NCI-H1436 (cell line): Measurements from ENCODE around the gene ZBTB47.

Experiments used
- DNase-seq: peaks from one replicate; lab custom pipeline; 2025; lab: John Stamatoyannopoulos, UW

Gene ZBTB47

DNA sequence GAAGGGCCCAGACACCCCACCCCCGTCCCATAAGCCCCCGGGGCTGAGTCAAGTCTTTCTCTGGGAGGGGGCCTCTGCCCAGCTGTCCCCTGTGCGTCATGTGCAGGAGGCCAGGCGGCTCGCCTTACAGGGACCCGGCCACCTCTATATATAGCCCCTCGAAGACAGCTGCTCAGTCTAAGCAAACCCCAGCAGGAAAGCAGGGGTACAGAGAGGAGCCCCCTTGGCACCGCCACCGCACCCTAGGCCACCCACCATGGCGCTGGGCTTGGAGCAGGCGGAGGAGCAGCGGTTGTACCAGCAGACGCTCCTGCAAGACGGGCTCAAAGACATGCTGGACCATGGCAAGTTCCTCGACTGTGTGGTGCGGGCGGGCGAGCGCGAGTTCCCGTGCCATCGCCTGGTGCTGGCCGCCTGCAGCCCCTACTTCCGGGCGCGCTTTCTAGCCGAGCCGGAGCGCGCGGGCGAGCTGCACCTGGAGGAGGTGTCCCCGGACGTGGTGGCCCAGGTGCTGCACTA is 31.9 kb downstream of the ZBTB47 start, which contains the start of gene KLHL40:
Gene KLHL40 (plus strand): TSS at position 175 of the 519 bp plus-strand sequence. CDS start 82 bp downstream, at position 257.
- DNase-seq, result no peak

DNA sequence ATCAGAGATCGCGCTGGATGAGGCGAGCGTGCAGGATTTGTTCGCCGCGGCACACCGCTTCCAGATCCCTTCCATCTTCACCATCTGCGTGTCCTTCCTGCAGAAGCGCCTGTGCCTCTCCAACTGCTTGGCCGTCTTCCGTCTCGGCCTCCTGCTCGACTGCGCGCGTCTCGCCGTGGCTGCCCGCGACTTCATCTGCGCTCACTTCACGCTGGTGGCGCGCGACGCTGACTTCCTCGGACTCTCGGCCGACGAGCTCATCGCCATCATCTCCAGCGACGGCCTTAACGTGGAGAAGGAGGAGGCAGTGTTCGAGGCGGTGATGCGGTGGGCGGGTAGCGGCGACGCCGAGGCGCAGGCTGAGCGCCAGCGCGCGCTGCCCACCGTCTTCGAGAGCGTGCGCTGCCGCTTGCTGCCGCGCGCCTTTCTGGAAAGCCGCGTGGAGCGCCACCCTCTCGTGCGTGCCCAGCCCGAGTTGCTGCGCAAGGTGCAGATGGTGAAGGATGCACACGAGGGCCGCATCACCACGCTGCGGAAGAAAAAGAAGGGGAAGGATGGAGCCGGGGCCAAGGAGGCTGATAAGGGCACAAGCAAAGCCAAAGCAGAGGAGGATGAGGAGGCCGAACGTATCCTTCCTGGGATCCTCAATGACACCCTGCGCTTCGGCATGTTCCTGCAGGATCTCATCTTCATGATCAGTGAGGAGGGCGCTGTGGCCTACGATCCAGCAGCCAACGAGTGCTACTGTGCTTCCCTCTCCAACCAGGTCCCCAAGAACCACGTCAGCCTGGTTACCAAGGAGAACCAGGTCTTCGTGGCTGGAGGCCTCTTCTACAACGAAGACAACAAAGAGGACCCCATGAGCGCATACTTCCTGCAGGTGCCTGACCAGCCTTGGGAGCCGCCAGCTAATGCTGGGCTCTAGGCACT is 32.7 kb downstream of the ZBTB47 start:
- DNase-seq, result no peak

DNA sequence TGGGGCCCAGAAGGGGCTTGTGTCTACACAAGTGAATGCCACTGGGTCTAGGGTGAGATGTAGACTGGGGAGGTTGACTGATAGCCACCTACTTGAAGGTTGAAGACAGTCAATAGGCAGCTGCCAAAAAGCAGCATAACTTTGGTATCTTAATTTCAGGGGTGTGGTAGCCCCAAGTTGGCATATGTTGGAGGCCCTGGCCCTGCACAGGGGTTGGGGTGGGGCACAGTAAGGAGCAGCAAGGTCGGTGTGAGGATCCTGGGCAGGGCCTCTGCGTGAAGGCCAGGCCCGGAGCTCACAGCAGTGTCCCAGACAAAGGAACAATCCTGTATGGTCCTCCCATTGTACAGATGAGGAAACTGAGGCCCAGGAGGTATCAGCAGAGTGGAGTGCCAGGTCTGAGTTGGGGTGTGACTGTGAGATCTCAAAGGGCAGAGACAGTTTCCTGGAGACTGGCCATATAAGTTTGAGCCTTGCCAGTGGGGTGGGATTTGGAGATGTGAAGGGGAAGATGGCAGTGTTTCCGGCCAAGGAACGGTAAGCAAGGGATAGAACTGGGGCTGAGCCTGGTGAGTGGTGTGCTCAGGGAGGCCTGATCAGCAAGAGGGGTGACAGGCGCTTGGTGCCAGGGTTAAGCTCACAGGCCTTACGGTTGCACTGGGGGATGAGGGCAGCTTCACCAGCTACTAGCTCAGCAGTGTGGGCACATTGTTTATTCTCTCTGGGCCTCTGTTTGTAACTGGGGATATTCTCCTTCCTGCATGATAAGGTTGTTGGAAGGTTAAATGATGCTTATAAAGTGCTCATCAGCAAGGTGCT is 33.5 kb downstream of the ZBTB47 start:
- DNase-seq, result no peak

DNA sequence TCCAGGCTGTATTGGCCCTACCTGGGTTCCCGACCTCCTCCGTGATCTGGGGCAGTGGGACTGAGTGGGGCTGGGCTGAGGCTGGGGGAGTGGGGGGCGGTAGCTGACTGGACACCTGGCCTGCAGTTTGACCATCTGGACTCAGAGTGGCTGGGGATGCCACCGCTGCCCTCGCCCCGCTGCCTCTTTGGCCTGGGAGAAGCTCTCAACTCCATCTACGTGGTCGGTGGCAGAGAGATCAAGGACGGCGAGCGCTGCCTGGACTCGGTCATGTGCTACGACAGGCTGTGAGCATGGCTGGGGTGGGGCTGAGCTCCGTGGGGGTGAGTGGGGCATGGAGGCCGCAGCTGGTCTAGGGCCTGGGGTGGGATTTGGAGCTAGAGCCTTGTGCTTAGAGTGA is 34.5 kb downstream of the ZBTB47 start:
- DNase-seq, result no peak

DNA sequence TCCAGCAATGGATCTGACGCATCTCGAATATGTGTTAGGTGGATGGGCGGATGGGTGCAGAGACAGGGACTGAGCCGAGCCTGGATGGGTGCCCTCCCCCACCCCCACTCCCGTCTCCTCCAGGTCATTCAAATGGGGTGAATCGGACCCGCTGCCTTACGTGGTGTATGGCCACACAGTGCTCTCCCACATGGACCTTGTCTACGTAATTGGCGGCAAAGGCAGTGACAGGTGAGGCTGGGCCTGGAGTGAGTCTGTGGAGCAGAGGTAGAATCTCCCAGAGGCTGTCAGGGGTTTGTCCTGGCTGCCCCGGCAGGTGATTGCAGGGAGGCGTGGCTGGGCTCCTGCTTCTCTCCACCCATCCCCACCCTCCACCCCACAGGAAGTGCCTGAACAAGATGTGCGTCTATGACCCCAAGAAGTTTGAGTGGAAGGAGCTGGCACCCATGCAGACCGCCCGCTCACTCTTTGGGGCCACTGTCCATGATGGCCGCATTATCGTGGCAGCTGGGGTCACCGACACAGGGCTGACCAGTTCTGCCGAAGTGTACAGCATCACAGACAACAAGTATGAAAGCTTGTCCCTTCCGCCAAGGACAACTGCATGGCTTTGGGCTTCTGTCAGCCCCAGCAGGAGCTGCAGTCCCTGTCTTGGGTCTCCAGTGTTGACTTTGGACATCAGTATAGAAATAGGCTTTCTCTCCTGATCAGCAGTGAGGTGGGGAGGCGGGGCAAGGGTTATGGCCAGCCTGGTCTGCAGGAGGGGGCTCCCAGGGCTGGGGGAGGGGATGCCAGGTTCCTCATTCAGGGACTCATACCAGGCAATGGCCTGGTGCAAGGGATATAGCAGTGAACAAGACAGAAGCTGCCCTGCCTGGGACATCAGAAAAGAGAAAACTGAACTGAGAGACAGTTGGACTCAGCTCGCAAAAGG is 35.3 kb downstream of the ZBTB47 start:
- DNase-seq, result no peak

DNA sequence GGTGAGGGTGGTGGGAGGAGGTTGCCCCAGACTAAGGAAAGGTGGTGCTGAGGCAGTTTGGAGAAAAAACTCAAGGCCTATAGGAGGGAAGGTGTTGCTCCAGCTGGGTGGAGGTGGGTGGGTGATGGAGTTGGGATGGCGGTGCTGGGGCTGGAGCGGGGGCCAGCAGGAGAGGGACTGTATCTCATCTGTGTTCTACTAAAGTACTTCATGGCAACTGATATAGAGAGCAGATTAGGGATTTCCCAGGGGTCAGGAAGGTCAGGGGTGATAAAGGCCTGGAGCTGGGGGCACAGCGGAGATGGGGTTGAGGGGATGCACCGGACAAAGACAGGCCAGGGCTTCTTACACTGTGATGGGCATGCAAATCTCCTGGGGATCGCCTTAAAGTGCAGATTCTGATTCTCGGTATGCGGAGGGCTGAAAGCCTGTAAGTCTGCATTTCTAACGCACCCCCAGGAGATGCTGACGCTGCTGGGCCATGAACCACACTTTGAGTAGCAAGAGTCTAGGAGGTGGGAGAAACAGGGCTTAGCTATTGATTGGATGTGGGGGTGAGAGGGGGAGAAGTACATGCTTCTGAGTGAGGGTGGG is 36.0 kb downstream of the ZBTB47 start:
- no peak for DNase-seq

DNA sequence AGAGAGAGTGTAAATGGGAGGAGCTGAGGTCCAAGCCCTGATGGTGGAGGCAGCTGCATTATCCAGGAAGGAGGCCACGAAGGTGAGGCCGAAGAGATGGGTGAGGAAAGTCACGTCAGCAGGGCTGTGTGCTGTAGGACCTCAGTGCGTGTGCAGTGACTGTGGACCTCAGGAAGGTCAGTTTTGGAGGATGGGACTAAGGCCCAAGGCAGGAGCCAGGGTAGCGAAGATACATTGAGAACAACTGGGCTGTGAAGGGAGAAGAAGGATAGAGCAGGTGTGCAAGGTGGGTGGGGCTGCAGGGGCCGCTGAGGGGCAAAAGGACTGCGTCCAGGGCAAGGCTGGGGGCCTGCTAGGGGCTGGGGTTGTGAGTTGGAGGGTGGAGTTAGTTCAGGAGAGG is 36.7 kb downstream of the ZBTB47 start:
- no peak for DNase-seq

DNA sequence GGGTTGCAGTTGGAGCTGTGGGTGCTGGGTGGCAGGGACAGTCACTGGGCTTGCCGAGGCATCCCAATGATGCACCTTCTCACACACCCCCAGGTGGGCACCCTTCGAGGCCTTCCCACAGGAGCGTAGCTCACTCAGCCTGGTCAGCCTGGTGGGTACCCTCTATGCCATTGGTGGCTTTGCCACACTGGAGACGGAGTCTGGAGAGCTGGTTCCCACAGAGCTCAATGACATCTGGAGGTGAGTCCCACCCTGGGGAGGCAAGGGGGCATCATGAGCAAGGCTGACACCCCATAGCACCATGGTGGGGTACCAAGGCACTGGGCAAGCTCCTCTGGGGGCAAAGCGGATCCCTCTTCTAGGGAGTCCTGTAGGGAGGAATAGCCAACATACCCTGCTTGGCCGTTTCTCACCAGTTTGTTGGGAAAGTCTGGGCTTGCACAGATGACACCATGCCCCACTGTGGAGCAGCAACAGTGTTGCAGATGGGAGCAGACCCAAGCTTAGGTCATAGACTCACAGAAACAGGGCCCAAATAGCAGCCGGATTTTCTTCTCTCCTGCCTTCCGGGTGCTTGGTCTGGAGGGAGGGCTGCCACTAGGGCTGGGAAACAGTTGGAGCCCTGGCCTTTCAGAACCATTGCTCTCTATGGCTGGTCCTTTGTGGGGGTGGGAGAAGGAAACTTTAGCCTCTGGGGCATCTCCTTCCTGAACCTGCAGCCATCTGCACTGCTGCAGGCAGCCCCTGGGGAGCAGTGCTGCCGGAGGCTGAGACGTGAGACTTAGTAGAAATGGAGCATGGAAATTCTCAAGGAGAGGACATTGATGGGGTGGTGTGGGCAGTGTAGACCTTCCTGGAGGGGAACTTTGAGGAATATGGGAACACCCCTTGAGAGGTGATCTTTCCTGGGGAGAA is 37.5 kb downstream of the ZBTB47 start:
- DNase-seq, result no peak

DNA sequence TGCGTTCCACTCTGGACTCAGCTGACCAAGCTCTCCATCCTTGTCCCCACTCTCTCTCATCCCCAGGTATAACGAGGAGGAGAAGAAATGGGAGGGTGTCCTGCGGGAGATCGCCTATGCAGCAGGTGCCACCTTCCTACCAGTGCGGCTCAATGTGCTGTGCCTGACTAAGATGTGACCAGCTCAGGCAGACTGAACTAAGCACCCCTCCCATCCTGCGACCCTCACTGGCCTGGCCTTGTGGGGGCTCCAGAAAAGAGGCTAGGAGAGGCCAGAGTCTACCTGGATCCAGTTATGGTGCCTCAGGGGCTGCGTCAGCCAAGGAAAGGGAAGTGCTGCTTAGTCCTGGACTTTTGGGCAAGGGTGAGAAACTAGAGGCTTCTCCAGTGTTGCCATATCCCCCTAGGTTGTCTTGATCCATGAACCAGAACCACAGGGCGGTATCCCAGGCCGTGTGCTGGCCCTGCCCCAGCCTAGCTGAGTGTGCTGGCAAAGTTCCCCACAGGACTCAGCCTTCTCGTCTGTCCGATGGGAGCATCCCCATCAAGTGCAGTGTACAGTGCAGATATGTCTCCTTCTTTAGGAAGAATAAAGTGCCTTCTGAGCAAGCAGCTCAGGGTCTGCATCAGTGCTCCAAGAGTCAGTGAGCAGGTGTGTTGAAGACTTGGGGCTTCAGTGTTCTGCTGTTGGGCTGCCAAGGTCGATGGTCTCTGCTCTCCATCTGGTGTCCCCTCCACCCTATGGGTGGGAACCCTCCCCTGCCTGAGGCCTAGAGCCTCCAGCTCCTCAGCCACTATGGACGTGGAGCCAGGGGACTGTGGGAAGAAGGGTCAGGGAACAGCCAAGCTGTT is 38.5 kb downstream of the ZBTB47 start:
- DNase-seq, result no peak

DNA sequence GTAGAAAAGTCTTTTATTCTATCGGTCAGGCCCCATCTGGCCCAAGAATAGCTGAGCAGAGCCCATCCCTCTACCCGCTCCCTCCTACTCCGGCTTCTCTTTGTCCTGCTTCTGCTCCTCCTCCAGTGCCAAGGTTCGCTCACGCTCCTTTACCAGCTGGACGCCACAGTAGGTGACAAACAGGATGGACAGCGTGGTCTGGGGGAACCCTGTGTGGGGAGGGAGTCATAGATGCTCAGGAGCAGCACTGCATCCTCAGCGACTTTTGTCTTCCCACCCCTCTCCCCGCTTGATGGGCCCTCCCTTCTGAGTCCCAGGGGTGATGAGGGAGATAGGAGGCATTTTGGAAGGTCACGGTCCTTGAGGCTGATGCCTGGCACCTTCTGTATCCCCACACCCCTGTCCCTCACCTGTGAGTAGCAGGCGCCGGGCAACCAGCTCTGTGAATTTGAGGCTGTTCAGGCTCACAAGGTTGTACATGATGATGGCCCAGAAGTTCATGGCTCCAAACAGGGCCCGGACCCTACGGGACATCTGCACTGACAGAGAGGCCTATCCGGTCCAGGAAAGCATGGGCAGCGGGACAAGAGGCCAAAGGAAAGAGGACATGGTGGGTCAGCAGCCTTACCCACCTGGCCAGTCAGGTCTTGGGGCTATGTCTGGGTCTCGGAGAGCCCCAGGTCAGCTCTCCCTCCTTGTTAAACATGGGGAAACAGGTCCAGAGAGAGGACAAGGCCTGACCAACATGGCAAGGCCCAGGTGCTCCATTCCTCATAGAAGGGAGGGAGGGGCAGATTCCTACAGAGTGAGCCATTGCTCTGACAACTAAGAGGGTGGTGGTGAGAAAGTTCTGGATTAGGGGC is 39.4 kb downstream of the ZBTB47 start:
- DNase-seq, result no peak

DNA sequence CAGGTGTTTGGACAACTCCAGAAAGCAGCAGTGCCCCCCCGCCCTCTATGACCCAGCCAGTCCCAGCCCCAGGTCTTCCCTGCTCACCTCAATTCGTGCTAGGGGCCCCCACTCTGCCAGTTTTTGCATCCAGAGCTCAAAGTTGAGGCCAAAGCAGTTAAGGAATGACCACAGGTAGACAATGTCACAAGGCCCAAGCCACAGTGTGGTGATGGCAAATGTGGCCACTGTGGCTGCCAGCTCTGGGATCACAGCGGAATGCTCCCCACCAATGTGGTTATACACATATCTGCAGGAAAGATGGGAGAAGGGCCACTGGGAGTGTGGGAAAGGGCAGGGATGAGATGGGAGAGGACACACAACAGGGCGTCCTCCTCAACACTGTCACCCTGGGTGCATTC is 40.0 kb downstream of the ZBTB47 start:
- DNase-seq, result no peak

DNA sequence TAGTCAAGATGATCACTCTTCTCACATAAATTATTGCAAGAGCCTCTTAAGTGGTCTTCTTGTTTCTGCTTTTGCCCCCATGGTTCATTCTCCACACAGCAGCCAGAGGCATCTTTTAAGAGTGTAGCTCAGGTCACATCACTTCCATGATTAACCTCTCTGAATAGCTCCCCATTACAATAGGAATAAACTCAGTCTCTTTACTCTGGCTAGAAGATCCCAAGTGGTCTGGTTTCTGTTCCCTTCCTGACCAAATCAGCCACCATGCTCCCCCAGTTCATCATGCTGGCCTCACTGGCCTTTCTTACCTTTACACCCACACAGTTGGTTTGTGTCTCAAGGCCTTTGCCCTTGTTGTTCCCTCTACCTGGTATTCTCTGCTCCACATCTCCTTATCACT is 40.9 kb downstream of the ZBTB47 start:
- DNase-seq, result no peak

DNA sequence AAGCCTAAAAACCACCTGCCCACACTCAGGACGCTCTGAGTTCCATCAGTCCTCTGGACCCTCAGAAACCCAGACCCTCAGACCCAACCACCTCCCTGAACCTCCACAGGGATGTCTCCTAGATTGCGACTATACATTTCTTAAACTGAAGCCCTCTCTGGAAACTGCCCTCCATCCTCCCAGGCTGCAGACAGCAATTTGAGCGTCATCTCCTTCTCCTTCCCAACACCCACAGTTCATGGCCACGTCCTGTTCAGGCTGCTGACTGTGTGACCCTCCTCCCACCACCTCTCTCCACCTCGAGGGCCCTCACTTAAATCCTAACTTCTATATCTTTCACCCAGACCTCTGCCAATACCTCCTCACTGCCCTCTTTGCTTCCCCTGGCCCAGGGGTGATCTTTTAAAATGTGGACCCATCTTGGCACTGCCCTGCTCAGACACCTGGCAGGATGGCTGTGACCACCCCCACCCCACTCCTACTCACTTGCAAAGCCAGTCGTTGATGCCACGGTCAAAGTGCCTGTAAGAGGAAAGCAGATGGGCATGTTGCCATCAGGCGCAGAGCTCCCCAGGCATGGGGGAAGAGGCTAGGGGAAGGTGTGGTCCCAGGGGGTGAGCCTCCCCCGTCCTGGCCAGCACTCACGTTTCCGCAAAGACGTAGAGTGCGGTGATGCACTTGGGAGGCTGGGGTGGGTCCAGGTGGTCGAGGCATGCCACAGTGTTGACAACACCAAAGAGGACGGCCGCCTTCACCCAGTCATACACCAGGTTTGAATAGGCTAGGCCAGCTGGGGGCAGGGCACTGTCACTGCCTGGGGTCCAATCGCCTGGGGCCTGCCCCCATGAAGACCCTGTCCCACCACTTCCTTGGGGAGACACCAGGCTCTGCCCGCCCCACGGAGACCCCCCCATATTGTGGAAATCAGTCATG is 43.1 kb downstream of the ZBTB47 start:
- DNase-seq, result no peak

DNA sequence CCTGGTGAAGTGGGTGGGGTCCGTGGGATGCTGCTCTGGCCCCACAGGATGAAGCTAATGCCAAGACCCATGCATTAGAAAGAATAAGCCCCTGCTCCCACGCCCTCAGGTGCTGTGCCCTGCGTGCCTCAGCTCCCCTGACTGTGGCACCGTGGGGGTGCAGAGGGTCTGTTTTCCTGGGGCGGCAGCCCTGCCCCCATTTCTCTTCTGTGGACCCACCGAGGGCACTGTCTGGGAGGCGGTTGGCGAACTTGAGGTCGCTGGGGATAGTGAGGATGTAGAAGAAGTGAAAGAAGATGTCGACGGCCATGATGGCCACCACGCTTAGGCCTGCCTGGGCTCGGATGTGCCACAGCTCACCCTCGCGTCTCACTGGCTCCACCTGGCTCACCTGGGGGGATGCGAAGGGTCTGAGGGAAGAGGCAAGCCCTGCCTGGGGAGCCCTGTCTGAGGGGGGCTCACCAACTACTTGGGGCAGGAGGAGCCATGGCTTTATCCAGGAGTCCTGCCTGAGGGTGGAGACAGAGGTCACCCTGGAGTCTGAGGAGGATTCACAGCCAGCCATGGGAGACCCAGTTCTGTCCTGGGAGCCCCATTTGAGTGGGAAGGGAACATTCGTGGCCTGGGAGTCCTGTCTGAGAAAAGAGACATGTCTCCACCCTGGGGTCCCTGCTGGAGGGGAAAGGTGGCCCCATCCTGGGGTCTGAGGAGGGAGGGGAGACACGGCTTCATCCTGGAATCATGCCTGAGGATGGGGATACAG is 44.0 kb downstream of the ZBTB47 start:
- DNase-seq, result no peak

DNA sequence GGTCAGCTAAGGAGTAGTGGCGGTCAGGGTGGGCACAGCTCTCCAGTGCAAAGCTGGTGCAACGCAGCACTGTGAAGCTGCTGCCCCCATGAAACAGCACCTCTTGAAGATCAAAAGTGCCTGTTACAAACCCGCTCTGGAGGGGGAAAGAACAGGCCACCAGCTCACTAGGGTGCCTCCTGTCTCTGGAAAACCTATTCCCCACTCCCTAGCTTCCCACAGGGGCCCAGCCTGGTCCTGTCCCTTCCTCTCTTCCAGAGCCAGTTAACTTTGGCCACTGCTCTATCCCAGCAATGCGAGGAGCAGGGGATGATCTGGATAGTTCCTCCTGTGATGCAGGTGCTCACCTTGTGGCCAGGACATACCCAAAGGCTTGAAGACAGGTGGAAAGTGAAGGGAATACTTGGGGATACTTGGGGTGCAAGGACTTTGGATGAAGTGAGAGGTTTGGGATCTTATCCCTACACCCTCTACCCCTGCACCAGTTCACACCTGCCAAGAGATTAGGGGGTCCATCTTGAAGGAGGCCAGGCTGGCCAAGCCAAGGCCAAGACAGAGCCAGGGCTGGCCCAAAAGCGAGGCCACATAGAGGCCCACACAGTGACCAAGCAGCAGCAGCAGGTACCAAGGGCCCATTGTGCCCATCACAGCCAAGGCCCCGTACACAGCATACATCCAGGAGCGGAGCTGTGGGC is 44.9 kb downstream of the ZBTB47 start:
- no peak for DNase-seq

DNA sequence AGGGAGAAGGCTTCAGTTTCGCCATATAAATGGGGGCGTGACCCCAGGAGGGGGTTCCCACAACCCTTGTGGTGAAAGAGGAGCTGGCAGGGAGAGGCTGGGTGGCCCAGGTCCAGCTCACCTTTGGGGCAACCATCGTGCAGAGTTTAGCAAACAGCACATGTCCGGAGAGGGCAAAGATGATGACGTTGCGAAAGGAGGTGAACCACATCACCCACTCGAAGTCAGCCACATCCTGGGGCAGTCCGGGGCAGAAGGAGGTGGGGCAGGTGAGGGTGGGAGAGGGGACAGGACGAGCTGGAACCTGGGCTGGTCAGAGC is 45.4 kb downstream of the ZBTB47 start:
- DNase-seq, result no peak
